Measurements from ENCODE around the gene CACNA2D1. TPM values are rescaled to one million over a fixed set of nuclear protein-coding genes. Genes with fewer than 3 reads are reported as not detected.
"Not testable (repeated sequence)": the region's sequence is repeated elsewhere in the genome, so short reads cannot be mapped to it uniquely, and the experiment has no call there.

Gene CACNA2D1
- total RNA-seq, 1 donor from 2014 or later, result not detected

- no peaks in the 10 kb centered on the region for H3K4me1 Mint-ChIP-seq
- no peak overlapping the region for H3K27ac Mint-ChIP-seq
- DNase-seq, result no peak
- peak overlapping the region; percentile 31 for H3K4me3 Mint-ChIP-seq
- intact Hi-C loops (cut with micrococcal nuclease), result no loop called here
- no peaks in the 10 kb centered on the region for H3K9me3 Mint-ChIP-seq
- H3K36me3 Mint-ChIP-seq (ENCODE audit: low read depth), result no peaks in the 10 kb centered on the region
- peaks cover 45% of the 10 kb centered on the region for H3K27me3 Mint-ChIP-seq
These were observed 788 bp upstream of the CACNA2D1 start for GRCh38 chr7:82444220-82444909.

GRCh38 chr7:82443036-82443546, 486 bp downstream of the CACNA2D1 start:
- Mint-ChIP-seq H3K4me3 (peak overlapping the region; percentile 26), H3K27me3 (peaks cover 45% of the 10 kb centered on the region), H3K9me3 (no peaks in the 10 kb centered on the region), H3K4me1 (no peaks in the 10 kb centered on the region), H3K36me3 (ENCODE audit: low read depth) (no peaks in the 10 kb centered on the region), H3K27ac (no peak overlapping the region)
- no peak for DNase-seq
- intact Hi-C loops (cut with micrococcal nuclease), result no loop called here

- no peak for DNase-seq
These were observed 1.0 kb downstream of the CACNA2D1 start for GRCh38 chr7:82442492-82443035.

GRCh38 chr7:82441669-82442478, 1.7 kb downstream of the CACNA2D1 start:
- Mint-ChIP-seq H3K4me3 (no peak overlapping the region), H3K27ac (no peak overlapping the region), H3K36me3 (ENCODE audit: low read depth) (no peaks in the 10 kb centered on the region), H3K9me3 (no peaks in the 10 kb centered on the region), H3K27me3 (peaks cover 41% of the 10 kb centered on the region), H3K4me1 (no peaks in the 10 kb centered on the region)
- intact Hi-C loops (cut with micrococcal nuclease), result no loop called here
- no peak for DNase-seq

More at GRCh38 chr7:82442492-82443035, 1.0 kb downstream of the CACNA2D1 start:
- H3K27ac Mint-ChIP-seq, result no peak overlapping the region
- intact Hi-C loops (cut with micrococcal nuclease), result no loop called here
- H3K27me3 Mint-ChIP-seq, result peaks cover 43% of the 10 kb centered on the region
- no peaks in the 10 kb centered on the region for H3K36me3 Mint-ChIP-seq (ENCODE audit: low read depth)
- H3K4me3 Mint-ChIP-seq, result no peak overlapping the region
- H3K4me1 Mint-ChIP-seq, result no peaks in the 10 kb centered on the region
- no peaks in the 10 kb centered on the region for H3K9me3 Mint-ChIP-seq

GRCh38 chr7:82438521-82438920, 5.1 kb downstream of the CACNA2D1 start:
- no peaks in the 10 kb centered on the region for H3K9me3 Mint-ChIP-seq
- no peaks in the 10 kb centered on the region for H3K36me3 Mint-ChIP-seq (ENCODE audit: low read depth)
- intact Hi-C loops (cut with micrococcal nuclease), result no loop called here
- no peak overlapping the region for H3K4me3 Mint-ChIP-seq
- H3K27me3 Mint-ChIP-seq, result peaks cover 23% of the 10 kb centered on the region
- DNase-seq, result no peak
- no peaks in the 10 kb centered on the region for H3K4me1 Mint-ChIP-seq
- no peak overlapping the region for H3K27ac Mint-ChIP-seq

GRCh38 chr7:82435769-82436168, 7.8 kb downstream of the CACNA2D1 start:
- H3K27me3 Mint-ChIP-seq, result peaks cover 3% of the 10 kb centered on the region
- H3K36me3 Mint-ChIP-seq (ENCODE audit: low read depth), result no peaks in the 10 kb centered on the region
- no peaks in the 10 kb centered on the region for H3K4me1 Mint-ChIP-seq
- no peak overlapping the region for H3K27ac Mint-ChIP-seq
- no peaks in the 10 kb centered on the region for H3K9me3 Mint-ChIP-seq
- H3K4me3 Mint-ChIP-seq, result no peak overlapping the region
- no peak for DNase-seq
- intact Hi-C loops (cut with micrococcal nuclease), result no loop called here

- Mint-ChIP-seq H3K36me3 (ENCODE audit: low read depth) (no peaks in the 10 kb centered on the region), H3K27ac (no peak overlapping the region), H3K4me1 (no peaks in the 10 kb centered on the region), H3K27me3 (no peaks in the 10 kb centered on the region), H3K9me3 (no peaks in the 10 kb centered on the region), H3K4me3 (no peak overlapping the region)
- DNase-seq, result no peak
- intact Hi-C loops (cut with micrococcal nuclease), result no loop called here
These were observed 9.1 kb downstream of the CACNA2D1 start for GRCh38 chr7:82434275-82435022.

GRCh38 chr7:82433507-82433906, 10.1 kb downstream of the CACNA2D1 start:
- Mint-ChIP-seq H3K36me3 (ENCODE audit: low read depth) (no peaks in the 10 kb centered on the region), H3K4me3 (no peak overlapping the region), H3K9me3 (no peaks in the 10 kb centered on the region), H3K27ac (no peak overlapping the region), H3K4me1 (no peaks in the 10 kb centered on the region), H3K27me3 (no peaks in the 10 kb centered on the region)
- no peak for DNase-seq
- intact Hi-C loops (cut with micrococcal nuclease), result no loop called here

GRCh38 chr7:82432743-82433142, 10.8 kb downstream of the CACNA2D1 start:
- H3K27ac Mint-ChIP-seq; H3K27me3 Mint-ChIP-seq; H3K4me1 Mint-ChIP-seq; H3K4me3 Mint-ChIP-seq; H3K36me3 Mint-ChIP-seq (ENCODE audit: low read depth); intact Hi-C loops (cut with micrococcal nuclease); H3K9me3 Mint-ChIP-seq; DNase-seq: not testable (repeated sequence)

- DNase-seq, result no peak
- no peak overlapping the region for H3K27ac Mint-ChIP-seq
- no peak overlapping the region for H3K4me3 Mint-ChIP-seq
- H3K9me3 Mint-ChIP-seq, result no peaks in the 10 kb centered on the region
- H3K36me3 Mint-ChIP-seq (ENCODE audit: low read depth), result no peaks in the 10 kb centered on the region
- intact Hi-C loops (cut with micrococcal nuclease), result no loop called here
- peaks cover 1% of the 10 kb centered on the region for H3K4me1 Mint-ChIP-seq
- no peaks in the 10 kb centered on the region for H3K27me3 Mint-ChIP-seq
These were observed 12.8 kb downstream of the CACNA2D1 start for GRCh38 chr7:82430500-82431465.

GRCh38 chr7:82429408-82429807, 14.2 kb downstream of the CACNA2D1 start:
- H3K4me3 Mint-ChIP-seq, result no peak overlapping the region
- no peaks in the 10 kb centered on the region for H3K27me3 Mint-ChIP-seq
- intact Hi-C loops (cut with micrococcal nuclease), result no loop called here
- H3K4me1 Mint-ChIP-seq, result peaks cover 1% of the 10 kb centered on the region
- no peaks in the 10 kb centered on the region for H3K9me3 Mint-ChIP-seq
- H3K36me3 Mint-ChIP-seq (ENCODE audit: low read depth), result no peaks in the 10 kb centered on the region
- no peak for DNase-seq
- H3K27ac Mint-ChIP-seq, result no peak overlapping the region

GRCh38 chr7:82428186-82428961, 15.2 kb downstream of the CACNA2D1 start:
- H3K9me3 Mint-ChIP-seq, result no peaks in the 10 kb centered on the region

More at GRCh38 chr7:82428186-82428961, 15.2 kb downstream of the CACNA2D1 start:
- H3K27ac Mint-ChIP-seq, result no peak overlapping the region
- intact Hi-C loops (cut with micrococcal nuclease), result no loop called here
- H3K4me1 Mint-ChIP-seq, result peaks cover 1% of the 10 kb centered on the region
- no peaks in the 10 kb centered on the region for H3K36me3 Mint-ChIP-seq (ENCODE audit: low read depth)
- H3K27me3 Mint-ChIP-seq, result no peaks in the 10 kb centered on the region
- no peak overlapping the region for H3K4me3 Mint-ChIP-seq
- no peak for DNase-seq
